Muscle layer of colon (tissue), 2 donors: ENCODE results near the gene NT5E.
A peak's percentile ranks its signal among the peaks of the same experiment; 100 is the strongest.

Experiments
- H3K27ac ChIP-seq: one replicate; pipeline ENCODE4 v1.7.0; 2013; ENCODE audit warnings: low read depth, mild to moderate bottlenecking, low read length, moderate library complexity
- H3K27me3 ChIP-seq, 2 donors: one replicate each; pipeline ENCODE4 v1.7.0; 2013; ENCODE audit warnings: low read length in 2 of 2, mild to moderate bottlenecking in 2 of 2; ENCODE audit not compliant: insufficient read depth in 2 of 2, control insufficient read depth in 1 of 2
- H3K36me3 ChIP-seq: one replicate; pipeline ENCODE4 v1.7.0; 2013; ENCODE audit warnings: mild to moderate bottlenecking, low read length; ENCODE audit not compliant: insufficient read depth
- H3K4me1 ChIP-seq: one replicate; pipeline ENCODE4 v1.7.0; 2013; ENCODE audit warnings: mild to moderate bottlenecking, low read length; ENCODE audit not compliant: insufficient read depth
- H3K4me3 ChIP-seq, 2 donors: one replicate each; pipeline ENCODE4 v1.7.0; 2013; ENCODE audit warnings: low read length in 2 of 2, low read depth in 1 of 2, mild to moderate bottlenecking in 1 of 2, moderate library complexity in 1 of 2
- H3K9ac ChIP-seq: one replicate; pipeline ENCODE4 v1.7.0; 2013; ENCODE audit warnings: low read length
- H3K9me3 ChIP-seq: one replicate; pipeline ENCODE4 v1.7.0; 2013; ENCODE audit warnings: mild to moderate bottlenecking, low read length
- donor health status: abdominal sarcoma.
- donor health status: Adenocarcinoma of cecum.

Gene NT5E

DNA sequence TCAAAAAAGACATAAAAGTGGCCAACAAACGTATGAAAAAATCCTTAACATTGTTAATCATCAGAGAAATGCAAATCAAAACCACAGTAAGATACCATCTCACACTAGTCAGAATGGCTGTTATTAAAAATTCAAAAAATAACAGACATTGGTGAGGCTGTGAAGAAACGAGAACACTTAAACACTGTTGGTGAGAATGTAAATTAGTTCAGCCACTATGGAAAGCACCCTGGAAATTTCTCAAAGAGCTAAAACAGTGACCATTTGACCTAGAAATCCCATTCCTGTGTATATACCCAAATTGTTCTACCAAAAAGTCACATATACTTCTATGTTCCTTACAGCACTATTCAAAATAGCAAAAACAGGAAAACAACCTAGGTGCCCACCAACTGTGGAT is 24.9 kb upstream of the NT5E start:
- H3K27me3 ChIP-seq: no peaks in the 10 kb centered on the region
- no peak overlapping the region for H3K27ac ChIP-seq
- H3K36me3 ChIP-seq: no peaks in the 10 kb centered on the region

DNA sequence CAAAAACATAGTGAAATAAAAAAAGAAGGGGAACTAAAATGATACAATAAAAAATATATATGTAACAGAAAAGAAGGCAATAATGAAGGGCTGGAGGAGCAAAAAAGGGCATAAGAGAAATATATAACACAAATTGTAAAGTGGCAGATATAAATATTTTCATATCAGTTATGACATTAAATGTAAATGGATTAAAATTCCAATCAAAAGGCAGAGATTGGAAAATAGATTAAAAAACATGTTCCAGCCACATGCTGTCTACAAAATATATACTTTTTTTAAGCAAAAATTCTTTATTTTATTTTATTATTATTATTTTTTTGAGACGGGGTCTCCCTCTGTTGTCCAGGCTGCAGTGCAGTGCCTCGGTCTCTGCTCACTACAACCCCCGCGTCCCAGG is 23.9 kb upstream of the NT5E start:
- Histone ChIP-seq H3K36me3 (no peaks in the 10 kb centered on the region), H3K27ac (no peak overlapping the region), H3K27me3 (no peaks in the 10 kb centered on the region)

More for the DNA sequence above, 24.9 kb upstream of the NT5E start:
- peaks cover 5% of the 10 kb centered on the region for H3K9me3 ChIP-seq
- H3K4me3 ChIP-seq: no peak overlapping the region
- no peaks in the 10 kb centered on the region for H3K4me1 ChIP-seq
- H3K9ac ChIP-seq: no peak overlapping the region

DNA sequence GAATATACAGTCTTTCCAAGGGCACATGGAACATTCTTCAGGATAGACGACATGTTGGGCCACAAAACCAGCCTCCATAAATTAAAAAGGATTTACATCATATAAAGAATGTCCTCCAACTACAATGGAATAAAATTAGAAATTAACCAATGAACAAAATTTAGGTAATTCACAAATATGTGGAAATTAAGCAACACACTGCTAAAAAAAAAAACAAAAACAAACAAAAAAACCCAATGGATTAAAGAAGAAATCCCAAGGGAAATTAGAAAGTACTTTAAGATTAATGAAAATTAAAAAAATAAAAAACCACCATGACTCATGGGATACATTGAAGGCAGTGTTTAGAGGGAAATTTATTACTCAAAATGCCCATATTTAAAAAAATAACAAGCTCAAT is 21.4 kb upstream of the NT5E start:
- Histone ChIP-seq H3K9ac (no peak overlapping the region), H3K27me3 (no peaks in the 10 kb centered on the region), H3K4me3 (no peak overlapping the region), H3K4me1 (no peaks in the 10 kb centered on the region), H3K9me3 (peaks cover 5% of the 10 kb centered on the region), H3K36me3 (no peaks in the 10 kb centered on the region), H3K27ac (no peak overlapping the region)

More for the DNA sequence above, 23.9 kb upstream of the NT5E start:
- no peak overlapping the region for H3K9ac ChIP-seq
- H3K9me3 ChIP-seq: peaks cover 5% of the 10 kb centered on the region
- no peak overlapping the region for H3K4me3 ChIP-seq
- H3K4me1 ChIP-seq: no peaks in the 10 kb centered on the region

DNA sequence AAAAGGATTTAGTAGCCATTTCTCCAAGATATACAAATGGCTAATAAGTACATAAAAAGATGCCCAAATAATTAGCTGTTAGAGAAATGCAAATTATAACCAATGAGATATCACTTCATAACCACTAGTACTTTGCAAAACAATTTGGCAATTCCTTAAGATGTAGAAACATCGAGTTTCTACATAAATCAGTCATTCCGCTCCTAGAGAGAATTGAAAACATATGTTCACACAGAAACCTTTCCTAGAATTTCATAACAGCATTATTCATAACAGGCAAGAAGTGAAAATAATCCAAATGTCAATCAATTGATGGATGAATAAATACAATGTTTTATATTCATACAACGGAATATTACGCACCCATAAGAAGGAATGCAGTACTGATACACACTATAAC is 20.5 kb upstream of the NT5E start:
- Histone ChIP-seq H3K4me1 (no peaks in the 10 kb centered on the region), H3K36me3 (no peaks in the 10 kb centered on the region), H3K27me3 (no peaks in the 10 kb centered on the region), H3K9me3 (peaks cover 5% of the 10 kb centered on the region), H3K9ac (no peak overlapping the region), H3K27ac (no peak overlapping the region), H3K4me3 (no peak overlapping the region)

DNA sequence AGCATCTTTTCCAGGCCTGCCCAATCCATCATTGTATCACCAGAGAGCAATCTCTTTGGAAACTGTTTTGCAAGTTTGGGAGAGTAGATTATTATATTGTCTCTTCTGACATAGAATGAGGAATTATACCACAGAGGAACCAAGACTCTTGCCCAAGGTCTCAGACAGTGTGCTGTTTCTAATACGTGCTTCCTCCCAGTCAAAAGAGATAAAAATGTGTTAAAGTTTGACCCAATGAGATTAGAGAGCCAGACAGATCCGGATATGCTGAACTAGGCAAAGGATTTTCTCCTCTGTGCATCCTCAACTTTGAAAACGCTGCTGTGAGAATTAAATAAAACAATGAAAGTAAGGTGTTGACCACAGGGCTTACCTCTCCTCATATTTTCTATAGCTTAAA is 18.6 kb upstream of the NT5E start:
- H3K9ac ChIP-seq: no peak overlapping the region
- H3K27me3 ChIP-seq: no peaks in the 10 kb centered on the region
- H3K9me3 ChIP-seq: no peaks in the 10 kb centered on the region
- H3K4me3 ChIP-seq: no peak overlapping the region
- H3K27ac ChIP-seq: no peak overlapping the region
- H3K4me1 ChIP-seq: no peaks in the 10 kb centered on the region
- no peaks in the 10 kb centered on the region for H3K36me3 ChIP-seq

DNA sequence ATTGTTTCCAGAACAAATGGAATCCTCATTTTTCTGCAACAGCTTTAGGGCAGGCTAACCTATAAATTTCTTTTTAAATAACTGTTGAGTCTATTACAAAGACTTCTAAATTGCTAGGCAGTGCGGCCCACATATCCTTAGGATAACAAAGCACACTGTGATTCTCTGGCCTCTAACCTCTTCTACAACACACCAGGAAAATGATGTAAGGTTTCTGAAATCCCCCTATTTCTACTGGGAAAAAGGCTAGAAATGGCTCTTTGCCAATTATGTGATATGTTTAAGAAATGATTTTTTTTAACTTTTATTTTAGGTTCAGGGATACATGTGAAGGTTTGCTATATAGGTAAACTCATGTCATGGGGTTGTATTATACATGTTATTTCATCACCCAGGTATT is 17.3 kb upstream of the NT5E start:
- Histone ChIP-seq H3K36me3 (no peaks in the 10 kb centered on the region), H3K27me3 (no peaks in the 10 kb centered on the region), H3K9me3 (no peaks in the 10 kb centered on the region), H3K4me1 (no peaks in the 10 kb centered on the region), H3K9ac (no peak overlapping the region), H3K4me3 (no peak overlapping the region), H3K27ac (no peak overlapping the region)

DNA sequence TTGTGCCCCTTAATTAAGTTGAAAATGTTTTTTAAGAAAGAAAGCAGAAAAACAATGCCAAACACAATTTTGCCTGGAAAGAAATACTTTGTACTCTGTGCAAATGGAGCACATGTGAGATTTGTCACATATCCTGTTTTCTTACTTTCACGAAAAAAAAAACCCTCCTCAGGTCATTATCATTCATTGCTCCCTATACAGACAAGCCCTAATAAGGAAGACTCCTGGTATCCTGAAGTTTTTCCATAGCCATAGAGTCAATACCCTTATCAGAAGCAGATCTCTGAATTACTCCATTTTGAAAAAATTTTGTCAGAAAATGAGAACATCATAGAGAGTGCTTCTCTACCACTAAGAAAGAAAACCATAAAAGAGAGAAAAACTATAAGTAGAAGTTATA is 14.0 kb upstream of the NT5E start:
- no peak overlapping the region for H3K4me3 ChIP-seq
- no peak overlapping the region for H3K27ac ChIP-seq
- no peaks in the 10 kb centered on the region for H3K27me3 ChIP-seq

DNA sequence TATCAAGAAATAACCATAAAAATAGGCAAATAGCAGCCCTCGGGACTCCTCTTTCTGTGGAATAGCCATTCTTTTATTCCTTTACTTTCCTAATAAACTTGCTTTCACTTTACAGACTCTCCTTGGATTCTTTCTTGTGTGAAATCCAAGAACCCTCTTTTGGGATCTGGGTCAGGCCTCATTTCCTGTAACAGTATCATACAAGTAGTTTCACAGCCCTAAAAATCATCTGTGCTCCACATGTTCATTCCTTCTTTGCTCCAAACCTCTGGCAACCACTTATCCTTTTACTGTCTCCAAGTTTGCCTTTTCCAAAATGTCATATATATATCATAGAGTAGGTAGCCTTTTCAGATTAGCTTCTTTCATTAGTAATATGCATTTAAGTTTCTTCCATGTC is 13.5 kb upstream of the NT5E start:
- no peaks in the 10 kb centered on the region for H3K4me1 ChIP-seq
- H3K9me3 ChIP-seq: no peaks in the 10 kb centered on the region
- H3K27ac ChIP-seq: no peak overlapping the region
- H3K27me3 ChIP-seq: no peaks in the 10 kb centered on the region
- no peaks in the 10 kb centered on the region for H3K36me3 ChIP-seq
- H3K9ac ChIP-seq: no peak overlapping the region
- H3K4me3 ChIP-seq: no peak overlapping the region

More for the DNA sequence above, 14.0 kb upstream of the NT5E start:
- no peaks in the 10 kb centered on the region for H3K9me3 ChIP-seq
- no peaks in the 10 kb centered on the region for H3K4me1 ChIP-seq
- no peaks in the 10 kb centered on the region for H3K36me3 ChIP-seq
- no peak overlapping the region for H3K9ac ChIP-seq

DNA sequence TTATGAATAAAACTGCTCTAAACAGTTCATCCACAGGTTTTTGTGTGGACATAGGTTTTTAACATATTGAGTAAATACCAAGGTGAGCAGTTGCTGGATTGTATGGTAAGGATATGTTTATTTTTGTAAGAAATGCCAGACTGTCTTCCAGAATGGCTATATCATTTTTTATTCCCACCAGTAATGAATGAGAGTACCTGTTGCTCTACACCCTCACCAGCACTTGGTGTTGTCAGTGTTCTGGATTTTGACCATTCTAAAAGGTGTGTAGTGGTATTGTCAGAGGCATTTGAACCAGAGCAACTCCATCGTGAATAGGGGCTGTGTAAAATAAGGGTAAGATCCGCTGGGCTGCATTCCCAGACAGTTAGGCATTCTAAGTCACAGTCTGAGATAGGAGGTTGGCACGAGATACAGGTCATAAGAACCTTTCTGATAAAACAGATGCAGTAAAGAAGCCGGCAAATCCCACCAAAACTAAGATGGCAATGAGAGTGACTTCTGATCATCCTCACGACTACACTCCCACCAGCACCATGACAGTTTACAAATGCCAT is 12.9 kb upstream of the NT5E start:
- H3K4me1 ChIP-seq: no peaks in the 10 kb centered on the region

DNA sequence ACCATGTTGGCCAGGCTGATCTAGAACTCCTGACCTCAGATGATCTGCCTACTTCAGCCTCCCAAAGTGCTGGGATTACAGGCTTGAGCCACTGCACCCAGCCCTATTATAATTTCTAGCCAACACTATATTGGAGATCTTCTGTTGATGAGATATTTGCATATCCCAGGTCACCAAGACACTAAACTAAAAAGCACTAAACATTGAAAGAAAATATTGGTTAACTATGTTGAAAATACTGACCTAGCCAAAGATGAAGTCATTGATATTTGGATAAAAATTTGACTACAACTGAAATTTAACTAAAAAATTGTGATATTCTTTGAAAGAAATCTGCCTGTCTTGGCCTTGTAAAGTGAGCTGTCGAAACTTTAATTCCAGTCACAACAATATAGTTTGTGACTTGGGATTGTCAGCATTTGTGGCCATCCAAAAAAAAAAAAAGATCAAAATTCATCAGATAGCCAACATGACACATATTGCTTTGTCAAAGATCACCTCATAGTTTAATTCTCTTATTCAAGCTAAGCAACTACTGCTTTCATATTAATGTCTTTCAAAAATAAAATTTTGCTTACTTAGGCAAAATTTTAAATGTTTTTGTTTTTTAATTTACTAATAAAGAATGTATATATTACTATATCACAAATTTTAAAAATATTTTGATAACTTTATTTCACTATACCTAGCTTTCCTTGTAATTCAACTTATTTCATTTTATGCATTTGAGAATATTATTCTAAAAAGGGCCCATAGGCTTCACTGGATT is 6.3 kb upstream of the NT5E start:
- Histone ChIP-seq H3K4me1 (no peaks in the 10 kb centered on the region), H3K36me3 (no peaks in the 10 kb centered on the region), H3K4me3 (no peak overlapping the region), H3K27ac (no peak overlapping the region), H3K9me3 (no peaks in the 10 kb centered on the region), H3K9ac (no peak overlapping the region), H3K27me3 (no peaks in the 10 kb centered on the region)

More for the DNA sequence above, 12.9 kb upstream of the NT5E start:
- no peak overlapping the region for H3K9ac ChIP-seq
- no peaks in the 10 kb centered on the region for H3K27me3 ChIP-seq
- no peaks in the 10 kb centered on the region for H3K9me3 ChIP-seq
- H3K36me3 ChIP-seq: no peaks in the 10 kb centered on the region
- H3K27ac ChIP-seq: no peak overlapping the region
- H3K4me3 ChIP-seq: no peak overlapping the region

DNA sequence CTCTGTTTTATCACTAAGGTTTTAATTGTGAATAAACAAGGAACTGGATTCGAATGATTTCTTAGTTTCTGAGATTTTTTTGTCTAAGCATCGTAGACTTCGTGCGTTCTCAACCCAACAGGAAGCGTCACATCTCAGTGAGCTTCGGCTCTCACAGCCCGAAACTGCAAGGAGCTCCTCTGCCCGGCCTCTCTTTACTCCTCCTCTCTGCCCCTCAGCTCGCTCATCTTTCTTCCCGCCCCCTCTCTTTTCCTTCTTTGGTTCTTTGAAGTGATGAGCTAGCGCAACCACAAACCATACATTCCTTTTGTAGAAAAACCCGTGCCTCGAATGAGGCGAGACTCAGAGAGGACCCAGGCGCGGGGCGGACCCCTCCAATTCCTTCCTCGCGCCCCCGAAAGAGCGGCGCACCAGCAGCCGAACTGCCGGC is 480 bp upstream of the NT5E start:
- Histone ChIP-seq H3K27me3 (no peaks in the 10 kb centered on the region), H3K9ac (peak overlapping the region; percentile 47), H3K36me3 (no peaks in the 10 kb centered on the region), H3K4me3 (peak overlapping the region; percentile 58 to 59), H3K9me3 (no peaks in the 10 kb centered on the region), H3K27ac (peak overlapping the region; percentile 82), H3K4me1 (peaks cover 21% of the 10 kb centered on the region)
